HUES64 (cell line): ENCODE measurements around the gene CREBBP.

ENCODE experiments used
- H3K27ac ChIP-seq: 2 replicates; pipeline ENCODE4 v1.7.0; 2013; ENCODE audit warnings: low read depth, low read length, inconsistent platforms
- H3K27me3 ChIP-seq: 2 replicates; pipeline ENCODE4 v1.6.1; 2013; ENCODE audit warnings: mild to moderate bottlenecking, low read length; ENCODE audit not compliant: insufficient read depth
- H3K36me3 ChIP-seq: 2 replicates; pipeline ENCODE4 v1.6.1; 2013; ENCODE audit warnings: mild to moderate bottlenecking, low read length; ENCODE audit not compliant: insufficient read depth
- H3K4me1 ChIP-seq: 2 replicates; pipeline ENCODE4 v1.6.1; 2013; ENCODE audit warnings: mild to moderate bottlenecking, low read length, moderate library complexity; ENCODE audit not compliant: insufficient read depth
- H3K4me3 ChIP-seq: 2 replicates; pipeline ENCODE4 v1.5.1; 2013; ENCODE audit warnings: mild to moderate bottlenecking, low read length, moderate library complexity
- H3K9ac ChIP-seq: 2 replicates; pipeline ENCODE4 v1.6.1; 2013; ENCODE audit warnings: mild to moderate bottlenecking, low read depth, low read length
- H3K9me3 ChIP-seq: 2 replicates; pipeline ENCODE4 v1.6.1; 2013; ENCODE audit warnings: low read depth, low read length; ENCODE audit not compliant: insufficient read depth
- WGBS: fragments of 150-250, 120-280 bp; methylation state at CpG from one replicate; pipeline ENCODE4 v1.1.7; 2013; ENCODE audit warnings: missing lambda C conversion rate; 5-methylcytosine and 5-hydroxymethylcytosine counted together

CREBBP gene

GRCh38 chr16:3854750-3855541 lies 25.6 kb downstream of the CREBBP start:
- WGBS = 93% methylated on average over 18 of the region's 19 CpGs
- H3K4me1 ChIP-seq = peaks cover 14% of the 10 kb centered on the region
- no peak overlapping the region for H3K4me3 ChIP-seq
- H3K9me3 ChIP-seq = no peaks in the 10 kb centered on the region
- H3K27ac ChIP-seq = no peak overlapping the region
- no peak overlapping the region for H3K9ac ChIP-seq
- H3K27me3 ChIP-seq = no peaks in the 10 kb centered on the region
- peaks cover 10% of the 10 kb centered on the region for H3K36me3 ChIP-seq

GRCh38 chr16:3850544-3850899 lies 30.0 kb downstream of the CREBBP start:
- H3K27me3 ChIP-seq = no peaks in the 10 kb centered on the region
- H3K4me3 ChIP-seq = no peak overlapping the region
- H3K4me1 ChIP-seq = 0 out of 2 replicates have a peak, but pooled peaks cover 2% of the 10 kb centered on the region
- 91% methylated on average over 10 of the region's 10 CpGs for WGBS
- H3K9ac ChIP-seq = no peak overlapping the region
- peaks cover 39% of the 10 kb centered on the region for H3K36me3 ChIP-seq
- H3K9me3 ChIP-seq = no peaks in the 10 kb centered on the region
- no peak overlapping the region for H3K27ac ChIP-seq

- H3K27ac ChIP-seq = no peak overlapping the region
- H3K9ac ChIP-seq = no peak overlapping the region
- H3K27me3 ChIP-seq = no peaks in the 10 kb centered on the region
- 96% methylated on average over 19 of the region's 19 CpGs for WGBS
- H3K36me3 ChIP-seq = peaks cover 39% of the 10 kb centered on the region
- H3K9me3 ChIP-seq = no peaks in the 10 kb centered on the region
- H3K4me1 ChIP-seq = 0 out of 2 replicates have a peak, but pooled peaks cover 2% of the 10 kb centered on the region
- H3K4me3 ChIP-seq = no peak overlapping the region
These were observed 30.6 kb downstream of the CREBBP start for GRCh38 chr16:3849751-3850543.

GRCh38 chr16:3846595-3847091 lies 33.9 kb downstream of the CREBBP start:
- Histone ChIP-seq H3K9ac (no peak overlapping the region), H3K36me3 (peaks cover 39% of the 10 kb centered on the region), H3K4me3 (no peak overlapping the region), H3K9me3 (no peaks in the 10 kb centered on the region), H3K27ac (no peak overlapping the region), H3K4me1 (peaks cover 15% of the 10 kb centered on the region), H3K27me3 (no peaks in the 10 kb centered on the region)
- WGBS = 100% methylated on average over 6 of the region's 6 CpGs

GRCh38 chr16:3846087-3846486 lies 34.4 kb downstream of the CREBBP start:
- H3K9me3 ChIP-seq = no peaks in the 10 kb centered on the region
- no peak overlapping the region for H3K4me3 ChIP-seq
- H3K9ac ChIP-seq = no peak overlapping the region
- peaks cover 18% of the 10 kb centered on the region for H3K4me1 ChIP-seq
- no peak overlapping the region for H3K27ac ChIP-seq
- H3K36me3 ChIP-seq = peaks cover 39% of the 10 kb centered on the region
- H3K27me3 ChIP-seq = no peaks in the 10 kb centered on the region

- H3K9ac ChIP-seq = no peak overlapping the region
- peaks cover 24% of the 10 kb centered on the region for H3K4me1 ChIP-seq
- H3K27ac ChIP-seq = no peak overlapping the region
- H3K36me3 ChIP-seq = peaks cover 12% of the 10 kb centered on the region; the same call in 1 of the 2 replicates
- WGBS = 72% methylated on average over 2 of the region's 3 CpGs
- H3K27me3 ChIP-seq = no peaks in the 10 kb centered on the region
- no peak overlapping the region for H3K4me3 ChIP-seq
- no peaks in the 10 kb centered on the region for H3K9me3 ChIP-seq
These were observed 37.5 kb downstream of the CREBBP start for GRCh38 chr16:3842994-3843393.

- Histone ChIP-seq H3K4me3 (no peak overlapping the region), H3K36me3 (peaks cover 10% of the 10 kb centered on the region; the same call in 1 of the 2 replicates), H3K9me3 (no peaks in the 10 kb centered on the region), H3K9ac (no peak overlapping the region), H3K4me1 (peaks cover 24% of the 10 kb centered on the region), H3K27ac (peak overlapping the region; percentile 44; the same call in 1 of the 2 replicates), H3K27me3 (no peaks in the 10 kb centered on the region)
- 77% methylated on average over 7 of the region's 10 CpGs for WGBS
These were observed 38.6 kb downstream of the CREBBP start for GRCh38 chr16:3841729-3842508.

- WGBS = 83% methylated on average over 4 of the region's 4 CpGs
- no peak overlapping the region for H3K27ac ChIP-seq
- H3K27me3 ChIP-seq = no peaks in the 10 kb centered on the region
- no peaks in the 10 kb centered on the region for H3K9me3 ChIP-seq
- peaks cover 5% of the 10 kb centered on the region; the same call in 1 of the 2 replicates for H3K36me3 ChIP-seq
- no peak overlapping the region for H3K9ac ChIP-seq
- peaks cover 24% of the 10 kb centered on the region for H3K4me1 ChIP-seq
- H3K4me3 ChIP-seq = no peak overlapping the region
These were observed 40.9 kb downstream of the CREBBP start for GRCh38 chr16:3839402-3840184.

- Histone ChIP-seq H3K9ac (no peak overlapping the region), H3K9me3 (no peaks in the 10 kb centered on the region), H3K4me3 (no peak overlapping the region), H3K4me1 (peaks cover 29% of the 10 kb centered on the region), H3K36me3 (peaks cover 5% of the 10 kb centered on the region; the same call in 1 of the 2 replicates), H3K27me3 (no peaks in the 10 kb centered on the region), H3K27ac (no peak overlapping the region)
- 84% methylated on average over 6 of the region's 9 CpGs for WGBS
These were observed 41.7 kb downstream of the CREBBP start for GRCh38 chr16:3838600-3839401.
